ENCODE measurements around the gene ZMYND12.

ZMYND12 gene

GRCh38 chr1:42392967-42393848, 62.6 kb downstream of the ZMYND12 start:
- Histone ChIP-seq H3K9me3 (ENCODE audit: low read length) (no peaks in the 10 kb centered on the region), H3K36me3 (ENCODE audit: insufficient read depth, low read length) (no peaks in the 10 kb centered on the region), H3K9me2 (ENCODE audit: low read depth, low read length) (no peaks in the 10 kb centered on the region), H2AFZ (ENCODE audit: low read length) (no peak overlapping the region), H3K9ac (ENCODE audit: low read length) (no peak overlapping the region), H4K20me1 (ENCODE audit: insufficient read depth, low read length) (no peaks in the 10 kb centered on the region), H3K4me3 (ENCODE audit: low read depth, low read length, poor library complexity, severe bottlenecking) (no peak overlapping the region), H3K27me3 (ENCODE audit: insufficient read depth, low read length) (0 out of 2 replicates have a peak, but pooled peaks cover 4% of the 10 kb centered on the region), H3K79me2 (ENCODE audit: insufficient read depth, low read length) (no peaks in the 10 kb centered on the region), H3K27ac (ENCODE audit: low read depth, low read length, poor library complexity, severe bottlenecking) (no peak overlapping the region), H3K4me2 (ENCODE audit: low read length) (no peak overlapping the region), H3K4me1 (ENCODE audit: insufficient read depth, low read length, severe bottlenecking) (no peaks in the 10 kb centered on the region), H3F3A (ENCODE audit: insufficient read depth, low read length) (no peaks in the 10 kb centered on the region)
- TF ChIP-seq CTCF (IDR thresholded peaks at IDR 0.05; ENCODE audit: low read length) (no peak), EZH2 (IDR thresholded peaks at IDR 0.05; ENCODE audit: borderline replicate concordance, low read length) (no peak)

GRCh38 chr1:42392255-42392654, 63.6 kb downstream of the ZMYND12 start:
- Histone ChIP-seq H3K9me2 (ENCODE audit: low read depth, low read length) (no peaks in the 10 kb centered on the region), H3F3A (ENCODE audit: insufficient read depth, low read length) (no peaks in the 10 kb centered on the region), H3K4me1 (ENCODE audit: insufficient read depth, low read length, severe bottlenecking) (no peaks in the 10 kb centered on the region), H3K4me3 (ENCODE audit: low read depth, low read length, poor library complexity, severe bottlenecking) (no peak overlapping the region), H3K36me3 (ENCODE audit: insufficient read depth, low read length) (no peaks in the 10 kb centered on the region), H3K27me3 (ENCODE audit: insufficient read depth, low read length) (0 out of 2 replicates have a peak, but pooled peaks cover 4% of the 10 kb centered on the region), H3K79me2 (ENCODE audit: insufficient read depth, low read length) (no peaks in the 10 kb centered on the region), H3K9me3 (ENCODE audit: low read length) (no peaks in the 10 kb centered on the region), H3K9ac (ENCODE audit: low read length) (no peak overlapping the region), H3K27ac (ENCODE audit: low read depth, low read length, poor library complexity, severe bottlenecking) (no peak overlapping the region), H2AFZ (ENCODE audit: low read length) (no peak overlapping the region), H4K20me1 (ENCODE audit: insufficient read depth, low read length) (no peaks in the 10 kb centered on the region), H3K4me2 (ENCODE audit: low read length) (no peak overlapping the region)
- TF ChIP-seq CTCF (IDR thresholded peaks at IDR 0.05; ENCODE audit: low read length) (no peak), EZH2 (IDR thresholded peaks at IDR 0.05; ENCODE audit: borderline replicate concordance, low read length) (no peak)

- no peak overlapping the region for H3K27ac ChIP-seq (ENCODE audit: low read depth, low read length, poor library complexity, severe bottlenecking)
Observed at GRCh38 chr1:42386051-42386450, 69.8 kb downstream of the ZMYND12 start.

More at GRCh38 chr1:42386051-42386450, 69.8 kb downstream of the ZMYND12 start:
- H3K4me3 ChIP-seq (ENCODE audit: low read depth, low read length, poor library complexity, severe bottlenecking) = no peak overlapping the region
- no peaks in the 10 kb centered on the region for H3K4me1 ChIP-seq (ENCODE audit: insufficient read depth, low read length, severe bottlenecking)
- no peak overlapping the region for H3K4me2 ChIP-seq (ENCODE audit: low read length)
- no peak overlapping the region for H3K9ac ChIP-seq (ENCODE audit: low read length)
- no peaks in the 10 kb centered on the region for H3K27me3 ChIP-seq (ENCODE audit: insufficient read depth, low read length)
- no peak overlapping the region for H2AFZ ChIP-seq (ENCODE audit: low read length)
- no peaks in the 10 kb centered on the region for H3K79me2 ChIP-seq (ENCODE audit: insufficient read depth, low read length)
- no peaks in the 10 kb centered on the region for H3K9me2 ChIP-seq (ENCODE audit: low read depth, low read length)
- TF ChIP-seq CTCF (IDR thresholded peaks at IDR 0.05; ENCODE audit: low read length) (no peak), EZH2 (IDR thresholded peaks at IDR 0.05; ENCODE audit: borderline replicate concordance, low read length) (no peak)
- H3K9me3 ChIP-seq (ENCODE audit: low read length) = no peaks in the 10 kb centered on the region
- H3F3A ChIP-seq (ENCODE audit: insufficient read depth, low read length) = no peaks in the 10 kb centered on the region
- H3K36me3 ChIP-seq (ENCODE audit: insufficient read depth, low read length) = no peaks in the 10 kb centered on the region
- H4K20me1 ChIP-seq (ENCODE audit: insufficient read depth, low read length) = no peaks in the 10 kb centered on the region
